K562 (cell line): Measurements from ENCODE around the gene RASGEF1C. TPM values are rescaled to one million over a fixed set of nuclear protein-coding genes. Genes with fewer than 3 reads are reported as not detected.

ENCODE experiments used
- ARID4B ChIP-seq: sonication (generic); formaldehyde crosslinking; IDR thresholded peaks from 2 replicates; pipeline ENCODE4 v1.8.0; 2022; ENCODE audit warnings: mild to moderate bottlenecking, missing genetic modification reagents
- ATF1 ChIP-seq, 2 experiments: fragments of 450-650 bp in 1 of 2; IDR thresholded peaks; 2 replicates each; pipeline ENCODE4 v1.6.1; 2016; ENCODE audit warnings: missing compliant biosample characterization in 1 of 2, missing genetic modification characterization in 1 of 2
- FOXJ2 ChIP-seq: fragments of 200-800 bp; sonication (Bioruptor generic); IDR thresholded peaks from 2 replicates; pipeline ENCODE4 v1.6.1; 2016; ENCODE audit warnings: missing genetic modification characterization, missing compliant biosample characterization
- HNRNPL ChIP-seq: fragments of 200-400 bp; formaldehyde crosslinking; IDR thresholded peaks from 2 replicates; pipeline ENCODE4 v1.6.1; 2017; ENCODE audit warnings: low read depth, mild to moderate bottlenecking, low read length
- MAFF ChIP-seq: IDR thresholded peaks from 2 replicates; pipeline ENCODE4 v1.6.1; 2012; ENCODE audit warnings: low read length, improper control_type of control experiment
- NFXL1 ChIP-seq: fragments of 450-650 bp; formaldehyde crosslinking; IDR thresholded peaks from 2 replicates; pipeline ENCODE4 v1.4.0; 2021; ENCODE audit warnings: mild to moderate bottlenecking
- NR1H2 ChIP-seq: sonication (generic); formaldehyde crosslinking; IDR thresholded peaks from 2 replicates; pipeline ENCODE4 v1.4.0; 2020; ENCODE audit warnings: mild to moderate bottlenecking, missing genetic modification reagents
- SLC30A9 ChIP-seq: fragments of 250-450 bp; sonication (Bioruptor Pico); IDR thresholded peaks from 2 replicates; pipeline ENCODE4 v1.8.0; 2022; ENCODE audit warnings: mild to moderate bottlenecking, moderate library complexity
- SMAD3 ChIP-seq: fragments of 450-650 bp; formaldehyde crosslinking; conservative IDR thresholded peaks from 2 replicates; pipeline ENCODE4 v1.4.0; 2020; ENCODE audit warnings: mild to moderate bottlenecking
- TRIM24 ChIP-seq, 2 experiments: fragments of 450-650 bp; IDR thresholded peaks; 2 replicates each; pipeline ENCODE4 v1.6.1; 2016
- WHSC1 ChIP-seq: IDR thresholded peaks from one replicate; pipeline ENCODE4 v1.6.1; 2012; ENCODE audit warnings: low read length, control low read depth, inconsistent platforms
- ZNF778 ChIP-seq: fragments of 450-650 bp; formaldehyde crosslinking; IDR thresholded peaks from 2 replicates; pipeline ENCODE4 v1.4.0; 2020; ENCODE audit warnings: mild to moderate bottlenecking, moderate library complexity
- polyA plus RNA-seq, 8 experiments: library from polyadenylated mRNA; depleted of rRNA in 4 of 8; stranded (reverse) in 5 of 8; unstranded in 3 of 8; fragments of >200 nt; fragmentation: Nextera tagmentation in 2 of 8; fragmentation: Illumina TruSeq in 1 of 8; extraction: Ambion mirVana in 2 of 8; extraction: Trizol in 1 of 8; gene quantifications; 2 replicates each; pipeline versions ENCODE4 v1.2.1 to v1.2.3, GENCODE V29; 2011 to 2014; ENCODE audit warnings: inconsistent platforms in 1 of 8, missing spikeins in 1 of 8
- total RNA-seq, 7 experiments: library from RNA; depleted of rRNA in 6 of 7; stranded (reverse); fragments of >200 nt in 6 of 7; fragmentation: Illumina TruSeq in 2 of 7; extraction: Trizol in 2 of 7; gene quantifications; 2 replicates each; pipeline versions ENCODE4 v1.2.1 to v1.2.3, GENCODE V29; 2011 to 2021; ENCODE audit warnings: low replicate concordance in 1 of 7
- TF ChIP-seq, protein P1 (sequence below), 2 experiments: fragments of 450-650 bp; IDR thresholded peaks; 2 replicates each; pipeline ENCODE4 v1.6.1; 2016; ENCODE audit warnings: mild to moderate bottlenecking in 2 of 2, borderline replicate concordance in 1 of 2, low read depth in 1 of 2, moderate library complexity in 1 of 2

The RASGEF1C gene
- total and polyA plus RNA-seq, 9 of the 15 experiments (the other 6 are each of a cell fraction or from before 2014, with no cell fraction given): 0.04 to 1.1 (median 0.21) TPM; not detected in 4

GRCh38 chr5:180071531-180072255, 137.3 kb downstream of the RASGEF1C start, which contains the start of gene RNF130 (continued):
- no peak for TF ChIP-seq SLC30A9
- 0 out of 2 replicates have a peak, but pooled peaks have one; percentile 51 for TF ChIP-seq SMAD3
- TF ChIP-seq HNRNPL: no peak
- peak; percentile 89 for TF ChIP-seq FOXJ2 (tag)
- no peak for TF ChIP-seq ATF1 (CRISPR knock-in tag; IDR thresholded peaks at IDR 0.05)
- TF ChIP-seq ATF1 (tag; IDR thresholded peaks at IDR 0.05): no peak
- TF ChIP-seq MAFF: no peak
- no peak for TF ChIP-seq ZNF778
- TF ChIP-seq TRIM24 (IDR thresholded peaks at IDR 0.05): no peak; a peak in 1 of 4 replicates
- TF ChIP-seq, protein P1, sequence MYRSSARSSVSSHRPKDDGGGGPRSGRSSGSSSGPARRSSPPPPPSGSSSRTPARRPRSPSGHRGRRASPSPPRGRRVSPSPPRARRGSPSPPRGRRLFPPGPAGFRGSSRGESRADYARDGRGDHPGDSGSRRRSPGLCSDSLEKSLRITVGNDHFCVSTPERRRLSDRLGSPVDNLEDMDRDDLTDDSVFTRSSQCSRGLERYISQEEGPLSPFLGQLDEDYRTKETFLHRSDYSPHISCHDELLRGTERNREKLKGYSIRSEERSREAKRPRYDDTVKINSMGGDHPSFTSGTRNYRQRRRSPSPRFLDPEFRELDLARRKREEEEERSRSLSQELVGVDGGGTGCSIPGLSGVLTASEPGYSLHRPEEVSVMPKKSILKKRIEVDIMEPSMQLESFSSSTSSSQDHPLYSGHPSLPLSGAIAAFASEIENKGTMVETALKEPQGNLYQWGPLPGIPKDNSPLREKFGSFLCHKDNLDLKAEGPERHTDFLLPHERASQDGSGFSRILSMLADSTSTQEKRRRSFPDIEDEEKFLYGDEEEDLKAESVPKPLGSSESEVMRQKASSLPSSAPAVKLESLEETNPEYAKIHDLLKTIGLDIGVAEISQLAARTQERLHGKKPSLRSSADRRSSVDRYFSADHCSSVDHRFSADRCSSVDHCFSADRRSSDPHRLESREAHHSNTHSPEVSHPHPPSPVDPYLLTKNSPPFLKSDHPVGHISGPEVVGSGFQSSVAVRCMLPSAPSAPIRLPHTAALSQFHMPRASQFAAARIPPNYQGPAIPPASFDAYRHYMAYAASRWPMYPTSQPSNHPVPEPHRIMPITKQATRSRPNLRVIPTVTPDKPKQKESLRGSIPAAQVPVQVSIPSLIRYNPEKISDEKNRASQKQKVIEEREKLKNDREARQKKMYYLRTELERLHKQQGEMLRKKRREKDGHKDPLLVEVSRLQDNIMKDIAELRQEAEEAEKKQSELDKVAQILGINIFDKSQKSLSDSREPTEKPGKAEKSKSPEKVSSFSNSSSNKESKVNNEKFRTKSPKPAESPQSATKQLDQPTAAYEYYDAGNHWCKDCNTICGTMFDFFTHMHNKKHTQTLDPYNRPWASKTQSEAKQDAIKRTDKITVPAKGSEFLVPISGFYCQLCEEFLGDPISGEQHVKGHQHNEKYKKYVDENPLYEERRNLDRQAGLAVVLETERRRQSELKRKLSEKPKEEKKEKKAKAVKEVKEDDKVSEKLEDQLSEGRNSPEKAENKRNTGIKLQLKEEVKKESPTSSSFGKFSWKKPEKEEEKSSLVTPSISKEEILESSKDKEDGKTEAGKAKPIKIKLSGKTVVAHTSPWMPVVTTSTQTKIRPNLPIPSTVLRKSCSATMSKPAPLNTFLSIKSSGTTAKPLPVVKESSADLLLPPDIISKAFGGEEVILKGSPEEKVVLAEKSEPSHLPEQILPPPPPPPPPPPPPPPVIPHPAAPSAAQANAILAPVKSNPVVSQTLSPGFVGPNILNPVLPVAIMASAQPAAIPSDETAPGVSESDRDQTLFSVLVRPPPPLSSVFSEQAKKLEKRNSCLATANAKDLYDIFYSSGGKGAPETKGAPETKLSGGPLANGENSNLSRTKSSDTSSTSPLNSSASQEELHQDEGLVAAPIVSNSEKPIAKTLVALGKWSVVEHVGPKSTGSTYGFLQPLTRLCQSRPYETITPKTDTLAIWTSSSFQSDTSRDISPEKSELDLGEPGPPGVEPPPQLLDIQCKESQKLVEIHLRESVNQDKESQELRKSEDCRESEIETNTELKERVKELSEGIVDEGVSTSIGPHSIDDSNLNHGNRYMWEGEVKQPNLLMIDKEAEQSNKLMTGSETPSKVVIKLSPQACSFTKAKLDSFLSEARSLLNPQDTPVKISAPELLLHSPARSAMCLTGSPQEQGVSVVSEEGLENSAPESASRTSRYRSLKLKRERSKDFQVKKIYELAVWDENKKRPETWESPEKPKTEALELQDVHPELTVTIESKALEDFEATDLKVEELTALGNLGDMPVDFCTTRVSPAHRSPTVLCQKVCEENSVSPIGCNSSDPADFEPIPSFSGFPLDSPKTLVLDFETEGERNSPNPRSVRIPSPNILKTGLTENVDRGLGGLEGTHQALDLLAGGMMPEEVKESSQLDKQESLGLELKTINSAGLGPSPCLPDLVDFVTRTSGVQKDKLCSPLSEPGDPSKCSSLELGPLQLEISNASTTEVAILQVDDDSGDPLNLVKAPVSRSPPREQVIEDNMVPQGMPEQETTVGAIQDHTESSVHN (IDR thresholded peaks at IDR 0.05; ENCODE audit: borderline replicate concordance in 1 of 2, low read depth in 1 of 2): no peak
- peak; percentile 85 for TF ChIP-seq ARID4B
- TF ChIP-seq WHSC1: no peak
- no peak; the same call in 1 of the 2 replicates for TF ChIP-seq NFXL1 (CRISPR knock-in tag)
- TF ChIP-seq NR1H2 (CRISPR knock-in tag): no peak; the same call in 1 of the 2 replicates
